ENCODE data around the gene FAR1. TPM values are rescaled to one million over a fixed set of nuclear protein-coding genes. Genes with fewer than 3 reads are reported as not detected.
"Not testable (repeated sequence)": the region's sequence is repeated elsewhere in the genome, so short reads cannot be mapped to it uniquely, and the experiment has no call there.

Gene FAR1, protein sequence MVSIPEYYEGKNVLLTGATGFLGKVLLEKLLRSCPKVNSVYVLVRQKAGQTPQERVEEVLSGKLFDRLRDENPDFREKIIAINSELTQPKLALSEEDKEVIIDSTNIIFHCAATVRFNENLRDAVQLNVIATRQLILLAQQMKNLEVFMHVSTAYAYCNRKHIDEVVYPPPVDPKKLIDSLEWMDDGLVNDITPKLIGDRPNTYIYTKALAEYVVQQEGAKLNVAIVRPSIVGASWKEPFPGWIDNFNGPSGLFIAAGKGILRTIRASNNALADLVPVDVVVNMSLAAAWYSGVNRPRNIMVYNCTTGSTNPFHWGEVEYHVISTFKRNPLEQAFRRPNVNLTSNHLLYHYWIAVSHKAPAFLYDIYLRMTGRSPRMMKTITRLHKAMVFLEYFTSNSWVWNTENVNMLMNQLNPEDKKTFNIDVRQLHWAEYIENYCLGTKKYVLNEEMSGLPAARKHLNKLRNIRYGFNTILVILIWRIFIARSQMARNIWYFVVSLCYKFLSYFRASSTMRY
- total RNA-seq (33.4 TPM), polyA plus RNA-seq (ENCODE audit: insufficient read depth in 1 of 8, insufficient read length in 8 of 8, low replicate concordance in 1 of 8) (10 to 100 TPM; 28.3 to 53.7 (median 41.9) TPM)
- long read RNA-seq, donor 1, full-length matches to known transcripts, result 6 of 17 reads
- long read RNA-seq, donor 1, partial matches to known transcripts, result 11 of 17 reads
- long read RNA-seq, donor 1, other reads (novel, unspliced or antisense), result 0 of 17 reads
- long read RNA-seq, donor 2, result 0 reads
- long read RNA-seq, donor 3, full-length matches to known transcripts, result 15 of 15 reads
- long read RNA-seq, donor 3, partial matches to known transcripts, result 0 of 15 reads
- long read RNA-seq, donor 3, other reads (novel, unspliced or antisense), result 0 of 15 reads
- long read RNA-seq, donor 4, full-length matches to known transcripts, result 5 of 5 reads
- long read RNA-seq, donor 4, partial matches to known transcripts, result 0 of 5 reads
- long read RNA-seq, donor 4, other reads (novel, unspliced or antisense), result 0 of 5 reads
- long read RNA-seq, donor 5, full-length matches to known transcripts, result 23 of 33 reads
- long read RNA-seq, donor 5, partial matches to known transcripts, result 10 of 33 reads
- long read RNA-seq, donor 5, other reads (novel, unspliced or antisense), result 0 of 33 reads
- long read RNA-seq, donor 6, full-length matches to known transcripts, result 8 of 13 reads
- long read RNA-seq, donor 6, partial matches to known transcripts, result 5 of 13 reads
- long read RNA-seq, donor 6, other reads (novel, unspliced or antisense), result 0 of 13 reads
- long read RNA-seq, donor 7, full-length matches to known transcripts, result 12 of 12 reads
- long read RNA-seq, donor 7, partial matches to known transcripts, result 0 of 12 reads
- long read RNA-seq, donor 7, other reads (novel, unspliced or antisense), result 0 of 12 reads
- long read RNA-seq, donor 8, full-length matches to known transcripts, result 8 of 16 reads
- long read RNA-seq, donor 8, partial matches to known transcripts, result 8 of 16 reads
- long read RNA-seq, donor 8, other reads (novel, unspliced or antisense), result 0 of 16 reads
- long read RNA-seq, donor 9, full-length matches to known transcripts, result 8 of 21 reads
- long read RNA-seq, donor 9, partial matches to known transcripts, result 13 of 21 reads
- long read RNA-seq, donor 9, other reads (novel, unspliced or antisense), result 0 of 21 reads
- long read RNA-seq, donor 10, full-length matches to known transcripts, result 16 of 16 reads
- long read RNA-seq, donor 10, partial matches to known transcripts, result 0 of 16 reads
- long read RNA-seq, donor 10, other reads (novel, unspliced or antisense), result 0 of 16 reads
- long read RNA-seq, donor 11, full-length matches to known transcripts, result 4 of 4 reads
- long read RNA-seq, donor 11, partial matches to known transcripts, result 0 of 4 reads
- long read RNA-seq, donor 11, other reads (novel, unspliced or antisense), result 0 of 4 reads

- under 1% methylated on average over 97 of the region's 104 CpGs for WGBS (ENCODE audit: insufficient coverage)
- no peaks in the 10 kb centered on the region for H3K9me3 ChIP-seq (replicated peaks; ENCODE audit: control insufficient read depth, low read depth, low read length)
- H3K27me3 ChIP-seq (ENCODE audit: control insufficient read depth, insufficient read depth, low read length), result no peaks in the 10 kb centered on the region
- H3K36me3 ChIP-seq (ENCODE audit: control insufficient read depth, insufficient read depth, low read length), result no peaks in the 10 kb centered on the region
- peak within 1 kb of the TSS; percentile 93 for H3K27ac ChIP-seq (ENCODE audit: low read length)
- H3K4me3 ChIP-seq (ENCODE audit: low read length), result peak within 1 kb of the TSS; percentile 86
- peak; percentile 100 for DNase-seq
- H3K4me1 ChIP-seq (ENCODE audit: control insufficient read depth, insufficient read depth, low read length), result peaks cover 15% of the 10 kb centered on the region
Observed at GRCh38 chr11:13668102-13668956, at the start of gene FAR1. TSS of gene FAR1 (plus strand) at chr11:13668668. CDS start at chr11:13694766, 26,098 bp downstream.

- DNase-seq, result no peak
- 60% methylated on average over 1 of the region's 2 CpGs for WGBS (ENCODE audit: insufficient coverage)
Observed at GRCh38 chr11:13620063-13620462, 48.4 kb upstream of the FAR1 start.

DNA sequence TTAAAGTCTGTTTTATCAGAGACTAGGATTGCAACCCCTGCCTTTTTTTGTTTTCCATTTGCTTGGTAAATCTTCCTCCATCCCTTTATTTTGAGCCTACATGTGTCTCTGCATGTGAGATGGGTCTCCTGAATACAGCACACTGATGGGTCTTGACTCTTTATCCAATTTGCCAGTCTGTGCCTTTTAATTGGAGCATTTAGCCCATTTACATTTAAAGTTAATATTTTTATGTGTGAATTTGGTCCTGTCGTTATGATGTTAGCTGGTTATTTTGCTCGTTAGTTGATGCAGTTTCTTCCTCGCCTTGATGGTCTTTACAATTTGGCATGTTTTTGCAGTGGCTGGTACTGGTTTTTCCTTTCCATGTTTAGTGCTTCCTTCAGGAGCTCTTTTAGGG is 41.6 kb upstream of the FAR1 start:
- H3K27me3 ChIP-seq (ENCODE audit: control insufficient read depth, insufficient read depth, low read length); H3K27ac ChIP-seq (ENCODE audit: low read length); H3K4me3 ChIP-seq (ENCODE audit: low read length); DNase-seq; H3K9me3 ChIP-seq (replicated peaks; ENCODE audit: control insufficient read depth, low read depth, low read length); H3K36me3 ChIP-seq (ENCODE audit: control insufficient read depth, insufficient read depth, low read length); H3K4me1 ChIP-seq (ENCODE audit: control insufficient read depth, insufficient read depth, low read length): not testable (repeated sequence)
- WGBS (ENCODE audit: insufficient coverage), result no CpG with 5 or more reads among the region's 3 CpGs

More at GRCh38 chr11:13620063-13620462, 48.4 kb upstream of the FAR1 start:
- Histone ChIP-seq H3K4me1 (ENCODE audit: control insufficient read depth, insufficient read depth, low read length) (no peaks in the 10 kb centered on the region), H3K9me3 (replicated peaks; ENCODE audit: control insufficient read depth, low read depth, low read length) (no peaks in the 10 kb centered on the region), H3K36me3 (ENCODE audit: control insufficient read depth, insufficient read depth, low read length) (no peaks in the 10 kb centered on the region), H3K4me3 (ENCODE audit: low read length) (no peak overlapping the region), H3K27me3 (ENCODE audit: control insufficient read depth, insufficient read depth, low read length) (no peaks in the 10 kb centered on the region), H3K27ac (ENCODE audit: low read length) (no peak overlapping the region)

GRCh38 chr11:13628634-13629033 is 39.8 kb upstream of the FAR1 start:
- not testable (repeated sequence) for H3K27me3 ChIP-seq (ENCODE audit: control insufficient read depth, insufficient read depth, low read length); H3K27ac ChIP-seq (ENCODE audit: low read length); H3K4me3 ChIP-seq (ENCODE audit: low read length); DNase-seq; H3K36me3 ChIP-seq (ENCODE audit: control insufficient read depth, insufficient read depth, low read length); H3K9me3 ChIP-seq (replicated peaks; ENCODE audit: control insufficient read depth, low read depth, low read length); H3K4me1 ChIP-seq (ENCODE audit: control insufficient read depth, insufficient read depth, low read length)
- 95% methylated on average over 5 of the region's 8 CpGs for WGBS (ENCODE audit: insufficient coverage)

DNA sequence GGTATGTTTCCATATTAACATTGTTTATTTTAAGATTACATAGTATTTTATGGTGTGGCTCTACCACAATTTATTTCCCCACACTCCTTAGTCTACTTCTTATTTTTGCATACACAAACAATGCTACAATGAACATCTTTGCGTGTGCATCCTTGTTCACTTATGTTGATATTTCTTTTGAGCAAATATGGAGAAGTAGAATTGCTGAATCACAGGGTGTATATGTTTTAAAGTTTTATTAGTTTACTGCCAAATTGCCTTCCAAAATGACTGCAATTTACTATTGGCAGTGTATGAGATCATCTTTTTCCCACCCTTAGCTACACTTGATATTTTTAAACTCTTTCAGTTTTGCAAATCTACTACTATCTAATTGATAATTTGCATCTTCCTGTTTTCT is 38.7 kb upstream of the FAR1 start:
- no peak overlapping the region for H3K4me3 ChIP-seq (ENCODE audit: low read length)
- no CpG with 5 or more reads among the region's 1 CpG for WGBS (ENCODE audit: insufficient coverage)
- H3K36me3 ChIP-seq (ENCODE audit: control insufficient read depth, insufficient read depth, low read length), result no peaks in the 10 kb centered on the region
- no peak overlapping the region for H3K27ac ChIP-seq (ENCODE audit: low read length)
- peaks cover 2% of the 10 kb centered on the region for H3K27me3 ChIP-seq (ENCODE audit: control insufficient read depth, insufficient read depth, low read length)
- no peak for DNase-seq
- no peaks in the 10 kb centered on the region for H3K9me3 ChIP-seq (replicated peaks; ENCODE audit: control insufficient read depth, low read depth, low read length)
- no peaks in the 10 kb centered on the region for H3K4me1 ChIP-seq (ENCODE audit: control insufficient read depth, insufficient read depth, low read length)

DNA sequence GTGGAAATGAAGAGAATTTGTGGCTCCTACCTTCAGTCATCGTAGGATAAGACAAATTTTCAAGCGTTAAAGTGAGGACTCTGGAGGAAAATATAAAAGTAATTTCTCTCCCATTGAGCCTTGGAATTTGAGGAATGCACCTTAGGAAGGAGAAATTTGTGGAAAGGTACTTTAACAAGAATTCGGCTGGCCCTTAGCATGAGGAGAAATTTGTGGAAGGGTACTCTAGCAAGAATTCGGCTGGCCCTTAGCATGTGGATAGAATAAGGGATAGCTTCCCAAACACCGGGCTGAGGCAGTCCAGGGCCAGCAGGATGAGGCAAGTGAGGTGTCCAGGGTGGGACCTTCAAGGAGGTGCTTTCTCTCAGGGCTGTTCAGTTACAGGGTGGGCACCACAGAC is 33.2 kb upstream of the FAR1 start:
- 74% methylated on average over 5 of the region's 5 CpGs for WGBS (ENCODE audit: insufficient coverage)
- Histone ChIP-seq H3K4me1 (ENCODE audit: control insufficient read depth, insufficient read depth, low read length) (no peaks in the 10 kb centered on the region), H3K27ac (ENCODE audit: low read length) (no peak overlapping the region), H3K27me3 (ENCODE audit: control insufficient read depth, insufficient read depth, low read length) (peaks cover 4% of the 10 kb centered on the region), H3K36me3 (ENCODE audit: control insufficient read depth, insufficient read depth, low read length) (no peaks in the 10 kb centered on the region), H3K9me3 (replicated peaks; ENCODE audit: control insufficient read depth, low read depth, low read length) (no peaks in the 10 kb centered on the region), H3K4me3 (ENCODE audit: low read length) (no peak overlapping the region)
- no peak for DNase-seq

- no peak for DNase-seq
- Histone ChIP-seq H3K4me3 (ENCODE audit: low read length) (no peak overlapping the region), H3K4me1 (ENCODE audit: control insufficient read depth, insufficient read depth, low read length) (no peaks in the 10 kb centered on the region), H3K9me3 (replicated peaks; ENCODE audit: control insufficient read depth, low read depth, low read length) (no peaks in the 10 kb centered on the region), H3K27ac (ENCODE audit: low read length) (no peak overlapping the region), H3K36me3 (ENCODE audit: control insufficient read depth, insufficient read depth, low read length) (no peaks in the 10 kb centered on the region), H3K27me3 (ENCODE audit: control insufficient read depth, insufficient read depth, low read length) (peaks cover 3% of the 10 kb centered on the region)
Observed at GRCh38 chr11:13635804-13636203, 32.7 kb upstream of the FAR1 start.

DNA sequence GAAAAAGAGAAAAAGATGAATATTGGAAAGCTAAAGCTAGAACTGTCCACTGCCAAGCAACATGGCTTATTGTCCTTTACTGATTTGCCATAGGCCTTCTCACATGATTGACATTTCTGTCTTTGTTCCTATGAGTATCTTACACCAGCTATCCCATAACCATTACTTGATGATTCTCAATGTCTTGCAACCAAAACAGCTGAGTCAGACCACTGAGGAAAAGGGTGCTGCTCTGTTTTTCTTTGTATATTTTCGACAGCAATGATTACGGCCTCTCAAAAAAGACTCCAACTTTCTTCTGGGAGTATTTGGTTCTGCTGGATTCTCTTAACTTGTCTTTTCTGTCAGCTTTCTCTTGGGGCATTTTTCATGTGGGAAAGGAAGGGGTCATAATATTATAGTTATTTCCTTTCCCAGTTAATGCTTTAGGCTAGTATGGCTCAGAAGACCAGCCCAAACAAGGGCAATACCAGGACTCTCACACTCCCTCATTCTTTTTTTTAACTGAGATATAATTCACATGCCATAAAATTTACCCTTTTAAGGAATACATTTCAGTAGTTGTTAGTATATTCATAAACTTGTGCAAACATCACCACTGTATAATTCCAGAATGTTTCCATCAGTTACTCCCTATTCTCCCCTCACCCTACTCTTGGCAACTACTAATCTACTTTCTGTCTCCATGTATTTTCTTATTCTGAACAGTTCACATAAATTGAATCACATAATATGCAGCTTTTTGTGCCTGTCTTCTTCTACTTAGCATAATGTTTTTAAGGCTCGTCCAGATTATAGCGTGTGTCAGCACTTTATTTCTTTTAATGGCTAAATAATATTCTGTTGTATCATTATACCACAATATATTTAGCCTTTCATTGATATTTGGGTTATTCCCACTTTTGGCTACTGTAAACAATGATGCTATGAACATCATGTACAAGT is 31.1 kb upstream of the FAR1 start:
- no CpG with 5 or more reads among the region's 4 CpGs for WGBS (ENCODE audit: insufficient coverage)
- Histone ChIP-seq H3K36me3 (ENCODE audit: control insufficient read depth, insufficient read depth, low read length) (no peaks in the 10 kb centered on the region), H3K4me3 (ENCODE audit: low read length) (no peak overlapping the region), H3K9me3 (replicated peaks; ENCODE audit: control insufficient read depth, low read depth, low read length) (no peaks in the 10 kb centered on the region), H3K27ac (ENCODE audit: low read length) (no peak overlapping the region), H3K4me1 (ENCODE audit: control insufficient read depth, insufficient read depth, low read length) (no peaks in the 10 kb centered on the region), H3K27me3 (ENCODE audit: control insufficient read depth, insufficient read depth, low read length) (peaks cover 3% of the 10 kb centered on the region)
- DNase-seq, result no peak

Data from muscle of leg (tissue), 16 donors.